Posterior cingulate gyrus (tissue), 11 donors: ENCODE data around the gene SUGCT.

ENCODE experiments used
- DNase-seq, 10 donors: peaks; one replicate each; pipeline versions ENCODE4 v3.0.0 to v3.0.0-alpha.2; 2020 to 2021; ENCODE audit warnings: mixed read lengths in 3 of 10
- intact Hi-C: fragments of 100-400 bp; cut with DNase I; formaldehyde crosslinking; loops from one replicate; pipeline ENCODE4 v1.15.1; 2023

Gene SUGCT

GRCh38 chr7:40833191-40833887 lies 698.5 kb downstream of the SUGCT start:
- intact Hi-C loops, result no loop called here
- DNase-seq, result no peak

- DNase-seq, result no peak
- intact Hi-C loops, result no loop called here
Measured at GRCh38 chr7:40833888-40834234, 699.1 kb downstream of the SUGCT start.

DNA sequence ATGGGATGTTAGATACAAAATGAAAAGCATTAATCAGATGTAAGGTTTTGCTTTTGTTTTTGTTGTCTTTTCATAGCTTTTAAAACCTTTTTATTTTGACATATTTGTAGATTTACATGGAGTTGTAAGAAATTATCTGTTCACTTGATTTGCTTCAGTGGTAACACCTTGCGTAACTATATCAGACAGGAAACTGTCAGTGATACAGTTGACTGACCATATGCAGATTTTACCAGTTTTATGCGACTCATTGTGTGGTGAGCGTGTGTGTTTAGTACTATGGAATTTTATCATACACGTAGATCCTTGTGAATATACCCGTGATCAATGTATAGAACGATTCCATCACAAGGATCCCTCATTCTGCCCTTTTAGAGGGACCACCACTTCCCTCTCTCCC lies 701.4 kb downstream of the SUGCT start:
- intact Hi-C loops, result no loop called here
- no peak for DNase-seq

DNA sequence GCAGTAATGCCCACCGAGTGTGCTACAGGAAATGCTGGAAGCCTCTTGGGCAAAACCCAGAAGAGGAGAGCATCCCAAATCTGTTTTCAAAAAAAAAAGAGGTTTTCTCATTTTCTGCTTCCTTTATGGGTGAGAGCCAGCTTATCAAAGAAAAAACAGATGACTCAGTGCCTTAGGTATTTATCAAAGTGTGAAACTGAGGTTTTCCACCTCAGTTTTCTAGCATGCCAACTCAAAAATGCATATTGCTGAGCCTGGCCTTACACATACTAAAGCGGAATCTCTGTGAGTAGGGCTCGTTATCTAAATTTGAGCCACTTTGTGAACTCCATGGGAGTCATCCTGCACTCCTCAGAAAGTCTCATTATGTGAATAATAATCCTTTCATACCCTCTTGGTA lies 705.1 kb downstream of the SUGCT start:
- intact Hi-C loops, result no loop called here
- DNase-seq, result no peak

GRCh38 chr7:40840990-40841389 lies 706.2 kb downstream of the SUGCT start:
- intact Hi-C loops, result no loop called here
- no peak for DNase-seq

DNA sequence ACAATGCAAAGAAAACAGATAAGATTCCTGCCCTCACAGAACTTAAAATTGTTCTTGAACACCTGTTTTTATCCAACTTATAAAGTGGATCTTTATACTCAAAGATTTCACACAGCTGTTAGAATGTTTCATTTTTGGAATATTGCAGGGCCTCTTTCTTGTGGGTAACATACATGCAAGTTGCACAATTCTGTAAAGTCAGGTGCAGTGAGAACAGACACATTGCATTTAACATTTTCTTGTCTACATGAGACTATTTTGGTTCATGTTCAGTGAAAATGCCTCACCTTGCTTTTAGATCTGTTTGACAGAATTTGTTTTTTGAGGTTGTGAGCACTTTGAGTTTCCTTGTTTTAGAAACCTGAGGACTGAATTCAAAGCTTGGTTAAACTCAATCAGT lies 707.8 kb downstream of the SUGCT start:
- intact Hi-C loops, result no loop called here
- DNase-seq, result no peak

DNA sequence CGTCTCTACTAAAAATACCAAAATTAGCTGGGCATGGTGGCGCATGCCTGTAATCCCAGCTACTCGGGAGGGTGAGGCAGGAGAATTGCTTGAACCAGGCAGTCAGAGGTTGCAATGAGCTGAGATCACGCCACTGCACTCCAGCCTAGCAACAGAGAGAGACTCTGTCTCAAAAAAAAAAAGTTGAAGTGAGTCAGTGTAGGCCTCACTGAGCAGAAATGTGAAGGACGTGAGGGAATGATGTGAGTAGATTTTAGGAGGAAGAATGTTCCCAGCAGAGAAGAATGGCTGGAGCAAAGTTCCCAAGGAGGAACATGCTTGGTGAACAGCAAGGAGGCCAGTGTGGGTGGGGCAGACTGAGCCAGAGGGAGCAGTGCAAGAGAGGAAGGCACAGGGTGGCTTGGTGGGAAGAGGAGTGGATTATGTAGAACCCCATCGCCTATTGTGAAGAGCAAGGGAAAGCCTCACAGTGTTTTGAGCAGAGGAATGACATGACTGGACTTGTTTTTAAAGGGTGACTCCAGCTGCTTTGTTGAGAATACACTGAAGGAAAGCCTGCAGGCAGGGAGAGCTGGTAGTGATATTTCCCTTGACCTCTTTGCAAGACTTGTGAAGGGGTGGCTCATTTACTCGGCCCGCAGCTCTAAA lies 708.7 kb downstream of the SUGCT start:
- intact Hi-C loops, result no loop called here
- no peak for DNase-seq

DNA sequence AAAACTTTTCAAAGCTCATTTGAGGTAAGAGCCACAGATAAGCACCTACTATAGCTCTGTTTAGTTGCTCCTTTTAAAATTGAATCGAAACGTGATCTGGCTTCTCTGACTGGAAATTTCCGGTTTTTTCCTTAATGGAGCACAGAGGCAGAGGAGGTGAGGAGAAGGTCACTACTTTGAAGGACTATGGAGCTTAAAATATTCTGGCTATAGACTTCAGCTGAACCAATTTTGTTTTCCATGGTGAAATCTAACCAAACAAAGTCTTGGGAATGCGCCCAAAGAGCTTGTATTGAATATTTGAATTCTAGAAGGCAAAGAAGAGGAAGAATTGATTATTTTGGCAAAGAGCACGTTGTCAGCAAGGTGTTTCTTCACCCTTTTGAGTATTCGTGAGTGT lies 711.1 kb downstream of the SUGCT start:
- intact Hi-C loops, result no loop called here

GRCh38 chr7:40847921-40848320 lies 713.1 kb downstream of the SUGCT start:
- DNase-seq, result no peak
- intact Hi-C loops, result no loop called here

More for the DNA sequence above, 711.1 kb downstream of the SUGCT start:
- DNase-seq, result no peak

GRCh38 chr7:40848541-40849221 lies 713.9 kb downstream of the SUGCT start:
- DNase-seq, result no peak
- intact Hi-C loops, result no loop called here

- intact Hi-C loops, result no loop called here
- DNase-seq, result no peak
Measured at GRCh38 chr7:40850017-40850416, 715.2 kb downstream of the SUGCT start.

- no peak for DNase-seq
Measured at GRCh38 chr7:40851001-40851400, 716.2 kb downstream of the SUGCT start.

GRCh38 chr7:40859076-40859475 lies 724.3 kb downstream of the SUGCT start:
- no peak for DNase-seq
- intact Hi-C loops, result no loop called here

More at GRCh38 chr7:40851001-40851400, 716.2 kb downstream of the SUGCT start:
- intact Hi-C loops, result no loop called here

- intact Hi-C loops, result no loop called here
- no peak for DNase-seq
Measured at GRCh38 chr7:40859965-40860543, 725.2 kb downstream of the SUGCT start.

- DNase-seq, result no peak
- intact Hi-C loops, result no loop called here
Measured at GRCh38 chr7:40865441-40866233, 730.8 kb downstream of the SUGCT start.

- DNase-seq, result no peak
Measured at GRCh38 chr7:40866601-40867000, 731.8 kb downstream of the SUGCT start.

DNA sequence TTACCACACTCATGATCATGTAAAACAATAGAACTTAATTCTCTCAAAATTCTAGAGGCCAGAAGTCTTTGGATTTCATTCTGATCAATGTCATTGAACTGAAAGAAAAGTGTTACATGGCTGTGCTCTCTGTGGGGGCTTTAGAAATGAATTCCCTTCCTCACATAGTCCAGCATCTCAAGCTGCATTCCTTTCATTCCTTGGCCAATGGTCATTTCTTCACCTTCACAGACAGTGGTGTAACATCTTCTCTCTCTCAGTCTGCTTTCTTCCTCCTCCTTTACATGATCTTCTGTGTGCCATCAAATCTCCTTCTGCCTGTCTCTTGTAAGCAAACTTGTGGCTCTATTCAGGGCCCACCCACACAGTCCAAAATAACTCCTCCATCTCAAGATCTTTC lies 735.3 kb downstream of the SUGCT start:
- intact Hi-C loops, result no loop called here
- no peak for DNase-seq

More at GRCh38 chr7:40866601-40867000, 731.8 kb downstream of the SUGCT start:
- intact Hi-C loops, result no loop called here

- DNase-seq, result no peak
- intact Hi-C loops, result no loop called here
Measured at GRCh38 chr7:40873248-40873647, 738.4 kb downstream of the SUGCT start.

DNA sequence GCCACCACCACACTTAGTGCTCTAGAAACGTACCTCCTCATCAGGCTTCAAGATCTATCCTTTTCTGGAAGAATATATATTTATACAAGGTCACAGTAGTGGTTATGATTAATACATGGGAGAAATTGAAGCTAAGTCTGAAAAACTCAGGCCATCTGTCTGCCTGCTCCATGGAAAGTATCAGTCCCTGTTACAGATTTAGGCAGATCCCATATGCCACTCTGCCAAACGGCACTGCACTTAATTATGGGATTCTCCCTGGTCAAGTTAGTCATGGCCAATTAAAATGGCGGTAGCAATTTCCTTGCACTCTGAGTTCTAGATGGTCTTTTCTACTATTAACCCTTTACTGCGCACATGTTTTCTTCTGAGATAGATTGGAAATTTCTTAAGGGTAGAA lies 740.0 kb downstream of the SUGCT start:
- DNase-seq, result no peak
- intact Hi-C loops, result no loop called here

DNA sequence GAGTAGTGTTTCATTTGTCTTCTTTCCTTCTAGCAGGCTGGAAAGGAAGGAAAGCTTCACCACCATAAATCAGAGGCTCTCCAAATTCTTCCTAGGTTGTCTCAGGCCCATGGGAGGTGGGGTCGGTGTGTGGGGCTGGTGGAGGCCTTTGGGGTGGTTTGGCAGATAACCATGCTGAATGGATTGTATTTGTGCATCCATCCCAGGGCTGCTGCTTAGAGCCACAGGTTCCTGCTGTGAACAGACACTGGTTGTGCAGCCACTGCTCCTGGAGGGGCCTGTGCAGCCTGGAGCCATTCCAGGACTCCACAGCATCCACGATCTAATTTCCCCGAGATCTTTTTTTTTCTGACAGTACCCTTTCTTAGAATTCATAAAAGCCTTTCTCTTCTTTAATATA lies 741.8 kb downstream of the SUGCT start:
- intact Hi-C loops, result no loop called here
- no peak for DNase-seq
